GM20000 (cell line): Measurements from ENCODE around the gene CIAPIN1.

Source experiments
- DNase-seq: peaks from one replicate; pipeline ENCODE4 v3.0.0; 2012; ENCODE audit warnings: low spot score
- TF ChIP-seq, protein P1 (sequence below): IDR thresholded peaks from 2 replicates; pipeline ENCODE4 v1.5.1; 2012; ENCODE audit warnings: mild to moderate bottlenecking, control low read depth; ENCODE audit errors: extremely low read depth, missing control alignments

CIAPIN1 gene

DNA sequence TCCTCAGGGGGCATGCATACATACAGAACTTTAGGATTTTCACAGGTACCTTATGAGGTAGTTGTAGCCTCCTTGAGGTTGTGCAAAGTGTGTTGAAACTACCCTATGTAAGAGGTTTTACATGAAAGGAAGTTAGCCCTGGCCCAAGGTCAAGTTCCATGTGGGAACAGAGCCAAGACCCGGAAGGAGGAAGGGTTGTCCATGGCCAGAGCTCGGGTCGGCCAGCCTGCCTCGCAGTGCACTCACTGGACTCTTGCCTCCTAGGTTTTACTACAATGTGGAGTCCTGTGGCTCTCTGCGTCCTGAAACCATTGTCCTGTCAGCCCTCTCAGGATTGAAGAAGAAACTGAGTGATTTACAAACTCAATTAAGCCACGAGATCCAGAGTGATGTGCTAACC, 23.5 kb upstream of the CIAPIN1 start:
- no peak for DNase-seq

DNA sequence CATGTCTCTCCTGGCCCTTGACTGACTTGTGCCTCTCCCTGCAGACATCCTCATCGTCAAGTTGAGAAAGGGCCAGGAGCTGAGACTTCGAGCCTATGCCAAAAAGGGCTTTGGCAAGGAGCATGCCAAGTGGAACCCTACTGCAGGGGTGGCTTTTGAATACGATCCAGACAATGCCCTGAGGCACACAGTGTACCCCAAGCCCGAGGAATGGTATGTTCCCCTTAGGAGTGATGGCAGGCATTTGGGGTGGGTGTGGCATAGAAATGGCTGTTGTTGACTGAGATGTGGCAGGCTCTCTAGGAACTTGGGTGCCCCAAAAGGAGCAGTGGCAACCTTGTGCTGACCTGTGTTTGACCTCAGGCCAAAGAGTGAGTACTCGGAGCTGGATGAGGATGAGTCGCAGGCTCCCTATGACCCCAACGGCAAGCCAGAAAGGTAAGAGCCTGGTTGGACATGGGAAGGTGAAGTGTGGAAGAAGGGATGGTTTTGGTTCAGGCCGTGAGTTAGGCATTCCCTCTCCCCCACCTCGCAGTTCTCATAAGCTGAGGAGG, 22.8 kb upstream of the CIAPIN1 start:
- TF ChIP-seq, protein P1, sequence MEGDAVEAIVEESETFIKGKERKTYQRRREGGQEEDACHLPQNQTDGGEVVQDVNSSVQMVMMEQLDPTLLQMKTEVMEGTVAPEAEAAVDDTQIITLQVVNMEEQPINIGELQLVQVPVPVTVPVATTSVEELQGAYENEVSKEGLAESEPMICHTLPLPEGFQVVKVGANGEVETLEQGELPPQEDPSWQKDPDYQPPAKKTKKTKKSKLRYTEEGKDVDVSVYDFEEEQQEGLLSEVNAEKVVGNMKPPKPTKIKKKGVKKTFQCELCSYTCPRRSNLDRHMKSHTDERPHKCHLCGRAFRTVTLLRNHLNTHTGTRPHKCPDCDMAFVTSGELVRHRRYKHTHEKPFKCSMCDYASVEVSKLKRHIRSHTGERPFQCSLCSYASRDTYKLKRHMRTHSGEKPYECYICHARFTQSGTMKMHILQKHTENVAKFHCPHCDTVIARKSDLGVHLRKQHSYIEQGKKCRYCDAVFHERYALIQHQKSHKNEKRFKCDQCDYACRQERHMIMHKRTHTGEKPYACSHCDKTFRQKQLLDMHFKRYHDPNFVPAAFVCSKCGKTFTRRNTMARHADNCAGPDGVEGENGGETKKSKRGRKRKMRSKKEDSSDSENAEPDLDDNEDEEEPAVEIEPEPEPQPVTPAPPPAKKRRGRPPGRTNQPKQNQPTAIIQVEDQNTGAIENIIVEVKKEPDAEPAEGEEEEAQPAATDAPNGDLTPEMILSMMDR = no peak
- DNase-seq = no peak

More for the DNA sequence above, 23.5 kb upstream of the CIAPIN1 start:
- TF ChIP-seq, protein P1 = no peak

DNA sequence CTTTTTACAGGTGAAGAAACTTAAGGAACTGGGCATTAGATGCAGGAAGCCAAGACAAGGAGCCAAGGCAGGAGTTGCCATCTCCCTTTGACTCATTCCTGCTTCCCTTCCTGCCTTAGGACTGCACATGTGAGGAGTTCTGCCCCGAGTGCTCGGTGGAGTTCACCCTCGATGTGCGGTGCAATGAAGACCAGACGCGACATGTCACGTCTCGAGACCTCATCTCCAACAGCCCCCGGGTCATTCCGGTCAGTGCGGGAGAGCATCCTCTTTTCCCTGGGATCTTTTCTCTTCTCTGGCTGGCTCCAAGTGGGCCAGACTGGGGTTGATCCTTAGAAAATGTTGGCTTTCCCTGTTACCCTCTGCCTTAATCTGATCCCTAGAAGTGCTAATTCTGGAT, 21.9 kb upstream of the CIAPIN1 start:
- no peak for DNase-seq
- TF ChIP-seq, protein P1 = no peak

DNA sequence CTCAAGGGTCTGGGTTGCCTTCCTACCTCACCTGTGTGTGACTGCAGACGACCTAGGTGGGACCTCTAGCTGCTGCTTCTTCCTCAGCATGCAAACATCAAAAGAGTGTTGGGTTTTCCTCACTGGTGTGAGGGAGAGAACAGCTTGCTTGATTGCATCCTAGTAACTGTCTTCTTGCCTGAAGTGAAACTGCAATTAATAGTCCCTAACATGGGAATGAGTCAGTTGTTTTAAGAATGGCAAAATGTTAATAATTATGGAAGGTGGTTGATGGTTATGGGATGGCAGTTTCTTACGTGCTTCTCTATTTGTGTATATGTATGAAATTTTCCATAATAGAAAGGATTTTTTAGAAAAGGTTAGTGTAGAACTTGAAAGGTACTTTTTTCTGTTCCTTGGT, 21.2 kb upstream of the CIAPIN1 start:
- no peak for DNase-seq
- TF ChIP-seq, protein P1 = no peak

DNA sequence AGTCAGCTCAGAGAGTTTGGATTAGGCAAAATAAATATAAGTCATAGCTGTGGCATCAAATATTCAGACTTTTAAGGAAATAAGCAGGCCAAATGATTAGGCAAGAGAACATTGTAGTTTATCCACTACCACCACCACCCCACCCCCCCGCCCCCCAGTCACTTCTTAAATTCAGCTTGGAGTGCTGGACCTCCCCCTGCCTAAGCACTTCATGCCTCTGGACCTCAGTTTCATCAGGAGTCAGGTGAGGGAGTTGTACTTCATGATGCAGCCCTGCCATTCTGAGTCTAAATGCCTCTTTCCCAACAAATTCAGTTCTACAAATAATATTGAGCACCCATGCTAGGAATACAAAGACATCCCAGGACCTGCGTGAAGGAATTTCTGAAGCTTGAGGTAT, 17.3 kb upstream of the CIAPIN1 start:
- TF ChIP-seq, protein P1 = no peak
- DNase-seq = no peak

DNA sequence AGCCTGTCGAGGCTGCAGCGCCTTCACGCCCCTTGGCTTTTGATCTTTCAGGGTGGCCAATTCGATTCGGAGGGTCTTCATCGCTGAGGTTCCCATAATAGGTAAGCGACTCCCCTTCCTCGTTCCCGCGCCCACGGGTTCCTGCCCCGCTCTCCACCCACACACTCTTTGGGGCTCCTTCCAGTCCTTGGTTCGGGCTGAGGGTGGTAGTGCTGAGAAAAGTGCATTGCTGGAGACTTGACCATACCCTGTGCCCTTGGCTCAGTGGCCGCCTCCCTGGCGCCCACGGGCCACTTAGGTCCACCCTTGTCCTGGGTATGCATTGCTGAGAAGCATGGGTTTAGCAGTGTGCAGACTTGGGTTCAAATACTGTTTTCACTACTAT, 15.8 kb upstream of the CIAPIN1 start:
- no peak for DNase-seq
- TF ChIP-seq, protein P1 = no peak

DNA sequence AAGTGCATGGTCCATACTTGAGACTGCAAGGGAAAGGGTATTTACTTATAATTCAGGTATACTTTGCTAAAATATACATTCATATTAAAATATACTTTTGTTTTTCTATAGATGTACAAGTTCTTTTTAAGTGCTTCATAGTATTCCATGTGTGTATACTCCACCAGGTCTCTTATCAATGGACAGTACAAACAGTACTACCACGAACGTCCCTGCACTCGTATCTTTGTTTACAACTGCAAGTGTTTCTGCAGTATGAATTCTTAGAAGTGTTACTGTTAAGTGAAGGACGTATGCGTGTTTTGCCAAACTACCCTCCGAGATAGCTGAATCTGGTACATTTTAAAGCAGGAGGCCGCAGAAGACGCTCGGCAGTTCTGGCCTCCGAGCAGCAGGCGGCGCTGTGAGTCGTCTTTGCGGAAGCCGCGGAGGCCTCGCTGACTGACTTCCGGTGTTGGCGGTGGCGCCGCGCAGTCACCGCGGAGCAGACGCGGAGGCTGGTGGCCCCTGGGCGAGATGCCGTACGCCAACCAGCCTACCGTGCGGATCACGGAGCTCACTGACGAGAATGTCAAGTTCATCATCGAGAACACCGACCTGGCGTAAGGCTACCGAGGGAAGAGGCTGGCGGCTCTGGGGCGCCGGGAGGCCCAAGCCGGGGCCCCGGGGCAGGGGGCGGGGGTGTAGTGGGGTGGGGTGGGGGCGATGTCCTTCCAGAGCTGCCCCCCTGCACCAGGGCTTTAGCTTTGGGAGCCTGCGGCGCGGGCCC, 15.2 kb upstream of the CIAPIN1 start, which contains the start of gene POLR2C:
Gene POLR2C (plus strand): TSS at position 471 of the 769 bp plus-strand sequence. CDS start 46 bp downstream, at position 517.
- DNase-seq = peak; percentile 94
- TF ChIP-seq, protein P1 = peak; percentile 95
